ENCODE measurements around the gene PDZD8.

PDZD8 gene

GRCh38 chr10:117284716-117285494 is 90.3 kb downstream of the PDZD8 start:
- ATAC-seq: no peak
- DNase-seq: no peak

- DNase-seq (no peak), ATAC-seq (no peak)
Observed at GRCh38 chr10:117277675-117278074, 97.6 kb downstream of the PDZD8 start.

GRCh38 chr10:117275121-117275520 is 100.1 kb downstream of the PDZD8 start:
- DNase-seq (no peak), ATAC-seq (no peak)

- DNase-seq (no peak), ATAC-seq (no peak)
Observed at GRCh38 chr10:117274509-117274908, 100.7 kb downstream of the PDZD8 start.

GRCh38 chr10:117273980-117274379 is 101.3 kb downstream of the PDZD8 start:
- DNase-seq: no peak
- no peak for ATAC-seq

GRCh38 chr10:117272195-117273076 is 102.8 kb downstream of the PDZD8 start:
- DNase-seq (no peak), ATAC-seq (no peak)

GRCh38 chr10:117271427-117271826 is 103.8 kb downstream of the PDZD8 start:
- DNase-seq: no peak

GRCh38 chr10:117268907-117269306 is 106.3 kb downstream of the PDZD8 start:
- DNase-seq (no peak), ATAC-seq (no peak)

More at GRCh38 chr10:117271427-117271826, 103.8 kb downstream of the PDZD8 start:
- ATAC-seq: no peak

- no peak for ATAC-seq
- no peak for DNase-seq
Observed at GRCh38 chr10:117268258-117268657, 107.0 kb downstream of the PDZD8 start.

GRCh38 chr10:117266812-117267211 is 108.4 kb downstream of the PDZD8 start:
- DNase-seq (no peak), ATAC-seq (no peak)

- ATAC-seq: no peak
- no peak for DNase-seq
Observed at GRCh38 chr10:117266400-117266799, 108.8 kb downstream of the PDZD8 start.

- DNase-seq (no peak), ATAC-seq (no peak)
Observed at GRCh38 chr10:117264782-117265181, 110.5 kb downstream of the PDZD8 start.

GRCh38 chr10:117262903-117263293 is 112.3 kb downstream of the PDZD8 start:
- DNase-seq: no peak
- ATAC-seq: no peak

- ATAC-seq (no peak), DNase-seq (no peak)
Observed at GRCh38 chr10:117262291-117262902, 112.8 kb downstream of the PDZD8 start.

- no peak for ATAC-seq
- DNase-seq: no peak
Observed at GRCh38 chr10:117261501-117261900, 113.7 kb downstream of the PDZD8 start.

GRCh38 chr10:117260084-117260483 is 115.2 kb downstream of the PDZD8 start:
- no peak for ATAC-seq

GRCh38 chr10:117259279-117259678 is 116.0 kb downstream of the PDZD8 start:
- DNase-seq (no peak), ATAC-seq (no peak)

More at GRCh38 chr10:117260084-117260483, 115.2 kb downstream of the PDZD8 start:
- no peak for DNase-seq

- no peak for ATAC-seq
- no peak for DNase-seq
Observed at GRCh38 chr10:117257721-117258120, 117.5 kb downstream of the PDZD8 start.

- ATAC-seq (no peak), DNase-seq (no peak)
Observed at GRCh38 chr10:117256910-117257309, 118.3 kb downstream of the PDZD8 start.

GRCh38 chr10:117255835-117256460 is 119.3 kb downstream of the PDZD8 start:
- ATAC-seq (no peak), DNase-seq (no peak)

- no peak for DNase-seq
- ATAC-seq: no peak
Observed at GRCh38 chr10:117254774-117255735, 120.2 kb downstream of the PDZD8 start.
